ENCODE measurements around the gene CACNB2.
"Not testable (repeated sequence)": the region's sequence is repeated elsewhere in the genome, so short reads cannot be mapped to it uniquely, and the experiment has no call there.

Gene CACNB2

GRCh38 chr10:18202680-18203460 lies 62.6 kb downstream of the CACNB2 start:
- no peak for DNase-seq

GRCh38 chr10:18203471-18203870 lies 63.2 kb downstream of the CACNB2 start:
- DNase-seq, result no peak

- peak in 1 of 2 donors; percentile 46 for DNase-seq
Measured at GRCh38 chr10:18204039-18204835, 64.0 kb downstream of the CACNB2 start.

- DNase-seq, result no peak
Measured at GRCh38 chr10:18205098-18205834, 65.0 kb downstream of the CACNB2 start.

- not testable (repeated sequence) for DNase-seq
Measured at GRCh38 chr10:18208186-18208585, 68.0 kb downstream of the CACNB2 start.

- DNase-seq, result no peak
Measured at GRCh38 chr10:18209241-18209640, 69.0 kb downstream of the CACNB2 start.

- DNase-seq, result no peak
Measured at GRCh38 chr10:18210711-18211110, 70.5 kb downstream of the CACNB2 start.

- no peak for DNase-seq
Measured at GRCh38 chr10:18211862-18212261, 71.6 kb downstream of the CACNB2 start.

GRCh38 chr10:18213271-18213670 lies 73.0 kb downstream of the CACNB2 start:
- no peak for DNase-seq

- peak in 1 of 2 donors; percentile 13 for DNase-seq
Measured at GRCh38 chr10:18214691-18215563, 74.7 kb downstream of the CACNB2 start.

- no peak for DNase-seq
Measured at GRCh38 chr10:18216482-18216881, 76.3 kb downstream of the CACNB2 start.

- DNase-seq, result no peak
Measured at GRCh38 chr10:18217577-18217976, 77.4 kb downstream of the CACNB2 start.

- no peak for DNase-seq
Measured at GRCh38 chr10:18219146-18219545, 78.9 kb downstream of the CACNB2 start.

- no peak for DNase-seq
Measured at GRCh38 chr10:18221123-18221522, 80.9 kb downstream of the CACNB2 start.

- DNase-seq, result no peak
Measured at GRCh38 chr10:18221882-18222281, 81.7 kb downstream of the CACNB2 start.

GRCh38 chr10:18222866-18223265 lies 82.6 kb downstream of the CACNB2 start:
- no peak for DNase-seq

GRCh38 chr10:18223898-18224297 lies 83.7 kb downstream of the CACNB2 start:
- DNase-seq, result no peak

GRCh38 chr10:18224626-18225445 lies 84.6 kb downstream of the CACNB2 start:
- no peak for DNase-seq

GRCh38 chr10:18226336-18226735 lies 86.1 kb downstream of the CACNB2 start:
- no peak for DNase-seq

- no peak for DNase-seq
Measured at GRCh38 chr10:18229826-18230225, 89.6 kb downstream of the CACNB2 start.

- DNase-seq, result no peak
Measured at GRCh38 chr10:18230794-18231193, 90.6 kb downstream of the CACNB2 start.
